Measurements from ENCODE around the gene KCNT1.
A peak's percentile ranks its signal among the peaks of the same experiment; 100 is the strongest.
"Not testable (repeated sequence)": the region's sequence is repeated elsewhere in the genome, so short reads cannot be mapped to it uniquely, and the experiment has no call there.

The KCNT1 gene

DNA sequence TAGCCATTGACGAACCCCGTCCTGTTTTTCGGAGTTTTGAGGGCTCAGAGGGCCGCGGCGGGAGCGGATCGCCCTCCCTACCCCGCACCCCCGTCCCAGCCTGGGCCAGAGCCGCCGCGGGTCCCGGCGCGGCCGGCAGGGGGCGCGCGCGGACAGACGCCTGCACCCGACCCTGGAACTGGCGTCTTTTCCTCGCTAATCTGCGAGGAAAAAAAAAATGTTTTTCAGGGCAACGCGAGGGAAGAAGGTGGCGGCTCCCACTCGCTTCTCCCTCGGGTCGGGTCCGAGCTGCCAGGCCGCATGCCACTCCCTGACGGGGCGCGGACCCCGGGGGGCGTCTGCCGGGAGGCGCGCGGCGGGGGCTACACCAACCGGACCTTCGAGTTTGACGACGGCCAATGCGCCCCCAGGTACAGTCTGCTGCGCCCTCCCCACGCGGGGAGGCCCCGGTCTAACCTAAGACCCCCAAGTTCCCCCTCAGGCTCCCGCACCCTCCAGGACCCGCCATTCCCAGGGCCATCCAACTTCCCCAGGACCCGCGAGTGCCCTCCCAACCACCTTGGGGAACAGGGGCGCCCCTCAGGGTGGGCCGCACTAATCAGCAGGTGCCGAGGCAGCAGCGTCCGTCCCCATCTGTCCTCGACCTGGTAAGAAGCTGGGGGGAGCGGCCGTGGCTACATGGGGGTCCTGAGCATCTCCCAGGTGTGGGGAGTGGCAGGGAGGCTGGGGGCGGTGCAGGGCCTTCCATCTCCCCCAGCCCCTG lies at the start of gene KCNT1:
Gene KCNT1, plus strand, starts transcription at position 227 of the 763 bp plus-strand sequence. Its CDS starts 74 bp downstream, at position 301.
- DNase-seq: peak in 1 of 2 experiments; percentile 7

DNA sequence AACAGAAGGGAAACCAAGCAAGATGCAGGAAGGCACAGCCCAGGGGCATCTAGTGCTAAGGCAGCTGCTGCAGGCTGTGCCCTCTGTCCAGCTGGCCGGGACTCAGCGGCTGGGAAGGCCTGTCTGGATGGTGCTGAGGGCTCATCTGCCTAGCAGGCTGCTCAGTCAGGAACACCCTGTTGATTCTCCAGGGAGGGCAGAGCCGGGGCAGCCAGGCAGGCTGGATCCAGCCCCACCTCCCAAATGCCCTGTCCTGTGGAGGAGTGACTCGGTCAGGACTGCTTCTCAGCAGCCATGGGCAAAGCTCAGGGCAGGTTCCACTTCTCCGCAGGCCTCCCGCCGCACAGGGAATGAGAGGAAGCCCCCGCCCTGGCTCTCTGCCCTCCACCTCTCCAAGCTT lies 46.7 kb upstream of the KCNT1 start:
- no peak for DNase-seq

DNA sequence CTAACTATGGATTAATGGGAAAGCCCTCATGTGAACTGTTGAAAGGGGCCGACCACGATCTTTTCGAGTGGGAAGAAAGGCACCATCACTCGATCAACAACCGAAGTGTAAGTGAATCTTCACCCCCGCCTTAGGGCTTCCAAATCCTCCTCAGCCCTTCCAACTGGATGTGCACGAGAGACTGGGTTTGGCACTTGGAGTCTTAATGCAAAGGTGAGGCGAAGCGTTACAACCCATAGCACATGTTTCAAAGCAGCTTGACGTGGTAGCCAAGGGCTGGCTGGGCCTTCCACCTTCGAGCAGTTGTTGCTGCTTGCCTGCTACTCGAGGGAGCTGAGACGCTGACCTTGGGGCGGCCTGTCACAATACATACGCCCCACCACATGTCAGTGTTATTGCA lies 44.6 kb upstream of the KCNT1 start:
- DNase-seq: no peak

DNA sequence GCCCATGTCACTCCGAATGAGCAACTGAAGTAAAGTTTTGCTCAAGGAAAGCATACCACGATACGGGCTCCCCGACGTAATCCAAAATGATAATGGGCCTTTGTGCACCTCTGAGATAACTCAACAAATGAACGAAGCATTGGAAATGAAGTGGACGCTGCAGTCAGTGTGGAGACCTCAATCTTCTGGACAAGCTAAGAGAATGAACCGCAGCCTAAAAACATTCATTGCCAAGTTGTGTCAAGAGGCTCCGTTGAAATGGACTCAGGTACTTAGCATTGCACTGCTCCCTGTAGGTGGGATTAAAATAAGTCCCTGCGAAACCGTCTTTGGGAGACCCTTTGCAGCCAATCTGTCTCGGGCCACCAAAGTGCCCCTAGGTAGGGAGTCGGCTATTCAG lies 42.7 kb upstream of the KCNT1 start:
- DNase-seq: no peak

DNA sequence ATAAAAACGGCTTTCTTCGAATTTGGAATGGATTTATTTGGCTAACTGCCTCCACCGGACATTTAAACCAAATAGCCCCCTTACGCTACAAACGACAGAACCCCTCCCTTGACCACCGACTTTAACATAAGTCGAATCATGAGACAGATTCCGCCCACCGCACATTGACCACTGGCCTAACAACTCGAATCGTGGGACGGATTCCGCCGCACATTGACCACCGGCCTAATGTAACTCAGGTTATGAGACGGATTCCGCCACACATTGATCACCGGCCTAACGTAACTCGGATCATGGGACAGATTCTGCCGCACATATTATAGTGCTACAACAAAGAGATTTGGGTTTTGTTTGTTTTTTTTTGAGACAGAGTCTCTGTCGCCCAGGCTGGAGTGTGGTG lies 41.6 kb upstream of the KCNT1 start:
- DNase-seq: no peak

DNA sequence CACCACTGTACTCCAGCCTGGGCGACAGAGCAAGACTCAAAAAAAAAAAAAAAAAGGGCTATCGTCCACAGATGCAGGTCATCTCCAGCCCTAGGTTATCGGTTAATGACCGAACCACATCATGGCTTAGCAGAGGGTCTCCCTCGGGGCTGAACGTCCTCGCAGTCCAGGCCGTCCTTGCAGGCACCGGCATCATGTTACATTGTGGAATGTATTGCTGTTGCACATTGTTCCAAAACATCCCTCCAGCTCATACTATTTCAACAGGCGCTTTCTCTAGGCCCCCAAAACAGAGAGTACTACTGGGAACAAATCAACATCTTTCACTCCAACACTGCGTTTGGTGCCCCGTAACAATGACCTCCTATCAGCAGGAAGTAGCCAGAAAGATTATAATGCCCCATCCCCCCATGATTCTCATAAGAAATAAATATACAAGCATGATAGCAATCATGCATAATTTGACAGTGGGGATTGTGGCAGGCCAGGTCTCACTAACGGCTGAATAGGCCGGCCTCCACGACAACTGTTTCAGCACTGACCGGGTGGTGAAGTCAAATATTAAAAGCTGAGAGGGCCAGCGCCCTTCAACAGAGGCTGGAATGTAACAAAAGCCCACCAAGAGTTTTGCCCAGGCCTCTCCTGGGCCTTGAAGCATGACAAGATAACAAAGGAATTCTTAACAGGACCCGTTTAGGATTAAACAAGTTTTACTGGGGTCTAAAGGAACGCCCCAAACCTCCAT lies 40.0 kb upstream of the KCNT1 start:
- no peak for DNase-seq

DNA sequence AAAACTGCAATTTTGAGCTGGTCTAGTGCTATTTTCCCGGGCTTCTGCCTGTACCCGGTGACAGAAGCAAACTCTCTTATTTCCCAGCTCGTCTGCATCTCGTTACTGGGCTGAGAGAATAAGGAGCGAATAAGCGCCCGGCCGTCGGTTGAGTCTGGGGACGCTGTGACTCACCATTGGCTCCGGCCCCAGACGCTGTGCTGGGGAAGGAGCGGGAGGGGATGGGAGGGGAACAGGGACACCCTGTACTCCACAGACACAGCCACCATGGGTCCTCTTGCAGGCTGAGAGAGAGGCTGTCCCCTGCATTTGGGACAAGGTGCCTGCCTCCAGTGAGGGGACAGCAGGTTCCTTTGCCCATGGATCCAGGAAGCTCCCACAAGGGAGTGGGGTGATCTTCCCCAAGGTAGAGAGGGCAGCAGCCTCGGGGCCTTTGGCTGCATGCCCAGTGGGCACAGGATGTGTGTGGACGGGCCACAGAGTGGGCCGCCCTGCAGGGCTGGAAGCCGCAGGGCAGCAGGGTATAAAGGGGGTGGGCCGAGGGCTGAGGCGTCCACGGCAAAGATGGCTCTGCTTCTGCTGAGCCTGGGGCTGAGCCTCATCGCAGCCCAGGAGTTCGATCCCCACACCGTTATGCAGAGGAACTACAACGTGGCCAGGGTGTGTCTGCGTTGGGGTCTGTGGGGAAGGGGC lies 39.1 kb upstream of the KCNT1 start, which contains the start of gene LCN9:
Gene LCN9, plus strand, starts transcription at position 552 of the 693 bp plus-strand sequence. Its CDS starts 13 bp downstream, at position 565.
- DNase-seq: no peak

DNA sequence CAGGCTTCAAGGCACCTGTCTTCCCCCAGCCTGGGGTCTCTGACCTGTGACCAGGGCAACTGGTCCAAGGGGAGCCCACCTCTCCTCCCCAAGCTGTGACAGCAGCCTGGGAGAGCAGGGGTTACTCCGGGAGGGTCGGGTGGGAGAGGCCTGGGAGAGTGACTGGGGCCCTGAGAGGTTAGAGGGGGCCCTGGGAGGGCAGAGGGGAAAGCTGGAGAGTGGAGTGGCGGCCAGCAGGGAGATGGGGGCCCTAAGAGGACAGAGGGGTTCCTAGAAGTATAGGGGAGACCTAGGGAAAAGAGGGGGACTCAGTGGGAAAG lies 38.6 kb upstream of the KCNT1 start:
- no peak for DNase-seq

DNA sequence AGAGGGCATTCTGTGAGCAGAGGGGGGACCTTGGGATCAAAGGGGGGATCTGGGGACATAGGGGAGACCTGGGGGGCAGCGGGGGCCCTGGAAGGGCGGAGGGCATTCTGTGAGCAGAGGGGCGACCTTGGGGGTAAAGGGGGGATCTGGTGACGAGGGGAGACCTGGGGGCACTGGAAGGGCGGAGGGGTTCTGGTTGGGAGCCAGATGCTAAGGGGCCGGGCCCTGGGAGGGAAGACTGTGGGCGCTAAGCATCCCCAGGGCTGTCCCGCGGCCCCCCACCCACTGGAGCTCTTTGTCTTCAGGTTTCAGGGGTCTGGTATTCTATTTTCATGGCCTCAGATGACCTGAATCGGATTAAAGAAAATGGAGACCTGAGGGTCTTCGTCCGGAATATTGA lies 38.1 kb upstream of the KCNT1 start:
- no peak for DNase-seq

DNA sequence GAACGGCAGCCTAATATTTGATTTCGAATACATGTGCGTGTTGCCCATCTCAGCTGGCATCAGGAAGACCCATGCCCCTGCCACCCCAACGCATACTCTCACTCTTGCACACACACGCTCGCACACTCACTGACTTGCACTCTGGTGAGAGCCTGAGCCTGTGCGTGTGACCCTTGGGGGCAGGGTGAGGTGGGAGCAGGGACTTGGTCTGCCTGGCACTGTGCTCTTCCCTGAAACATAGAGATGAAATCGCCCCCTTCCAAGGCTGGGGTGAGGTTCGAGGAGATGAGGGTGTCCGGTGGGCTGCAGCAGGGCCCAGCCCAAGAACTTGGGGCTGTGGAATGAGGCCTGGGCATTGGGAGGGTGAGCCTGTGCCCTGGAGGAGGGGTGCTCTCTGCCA lies 37.7 kb upstream of the KCNT1 start:
- DNase-seq: no peak

DNA sequence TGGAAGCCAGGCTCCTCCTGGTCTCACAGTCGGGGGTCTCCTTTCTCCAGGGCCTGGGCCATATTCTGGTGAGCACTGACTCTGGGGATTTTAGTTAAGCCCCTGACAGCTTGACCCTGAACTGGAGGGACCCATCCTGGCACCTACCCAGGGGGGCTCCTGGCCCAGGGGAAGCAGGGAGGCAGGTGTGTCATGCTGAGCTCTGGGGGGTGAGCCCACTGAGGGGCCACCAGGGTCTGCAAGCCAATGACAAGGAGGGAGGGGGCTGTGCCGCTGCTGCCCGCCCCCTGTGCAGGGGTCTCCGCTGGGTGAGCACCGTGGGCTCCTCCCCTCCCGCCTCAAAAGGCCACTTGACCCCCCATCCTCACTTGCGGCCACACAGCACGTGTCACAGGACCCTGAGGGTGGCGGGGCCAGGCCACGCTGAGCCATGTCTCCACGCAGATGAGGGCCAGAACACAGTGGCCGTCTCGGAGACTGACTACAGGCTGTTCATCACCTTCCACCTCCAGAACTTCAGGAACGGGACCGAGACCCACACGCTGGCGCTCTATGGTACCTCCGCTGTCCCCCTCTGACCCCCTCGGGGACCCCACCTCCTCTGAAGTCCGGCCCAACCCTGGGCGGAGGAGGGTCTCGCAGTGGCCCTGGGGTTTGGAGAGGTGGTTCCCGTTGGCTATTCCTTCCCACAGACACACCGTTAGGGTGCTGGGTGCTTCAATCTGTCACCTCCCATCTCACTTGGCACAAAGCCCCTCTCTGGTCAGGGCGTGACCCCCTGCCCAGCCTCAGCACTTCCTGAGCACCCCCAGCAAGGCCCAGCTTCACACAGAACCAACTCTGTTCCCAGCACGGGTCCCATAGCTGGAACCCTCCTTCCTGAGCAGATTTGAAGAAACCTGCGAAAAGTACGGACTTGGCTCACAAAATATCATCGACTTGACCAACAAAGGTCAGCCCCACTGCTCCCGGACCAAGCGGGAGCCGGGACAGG lies 36.9 kb upstream of the KCNT1 start:
- DNase-seq: no peak

DNA sequence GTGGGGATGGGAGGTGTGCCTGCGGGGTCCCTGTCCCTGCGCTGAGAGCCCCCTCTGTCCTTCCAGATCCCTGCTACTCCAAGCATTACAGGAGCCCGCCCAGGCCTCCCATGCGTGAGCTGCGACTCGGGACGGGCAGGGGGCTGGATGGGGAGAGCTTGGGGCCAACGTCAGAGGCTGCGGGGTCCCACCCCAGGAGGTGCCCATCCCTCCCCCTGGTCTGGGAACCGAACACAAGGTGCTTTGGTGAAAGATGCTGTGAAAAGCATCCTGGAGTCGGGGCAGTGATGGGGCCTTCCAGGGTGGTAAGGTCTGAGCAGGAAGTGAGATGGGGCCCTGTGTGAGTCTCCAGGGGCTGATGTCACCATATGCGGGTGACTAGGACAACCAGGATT lies 36.2 kb upstream of the KCNT1 start:
- DNase-seq: no peak

DNA sequence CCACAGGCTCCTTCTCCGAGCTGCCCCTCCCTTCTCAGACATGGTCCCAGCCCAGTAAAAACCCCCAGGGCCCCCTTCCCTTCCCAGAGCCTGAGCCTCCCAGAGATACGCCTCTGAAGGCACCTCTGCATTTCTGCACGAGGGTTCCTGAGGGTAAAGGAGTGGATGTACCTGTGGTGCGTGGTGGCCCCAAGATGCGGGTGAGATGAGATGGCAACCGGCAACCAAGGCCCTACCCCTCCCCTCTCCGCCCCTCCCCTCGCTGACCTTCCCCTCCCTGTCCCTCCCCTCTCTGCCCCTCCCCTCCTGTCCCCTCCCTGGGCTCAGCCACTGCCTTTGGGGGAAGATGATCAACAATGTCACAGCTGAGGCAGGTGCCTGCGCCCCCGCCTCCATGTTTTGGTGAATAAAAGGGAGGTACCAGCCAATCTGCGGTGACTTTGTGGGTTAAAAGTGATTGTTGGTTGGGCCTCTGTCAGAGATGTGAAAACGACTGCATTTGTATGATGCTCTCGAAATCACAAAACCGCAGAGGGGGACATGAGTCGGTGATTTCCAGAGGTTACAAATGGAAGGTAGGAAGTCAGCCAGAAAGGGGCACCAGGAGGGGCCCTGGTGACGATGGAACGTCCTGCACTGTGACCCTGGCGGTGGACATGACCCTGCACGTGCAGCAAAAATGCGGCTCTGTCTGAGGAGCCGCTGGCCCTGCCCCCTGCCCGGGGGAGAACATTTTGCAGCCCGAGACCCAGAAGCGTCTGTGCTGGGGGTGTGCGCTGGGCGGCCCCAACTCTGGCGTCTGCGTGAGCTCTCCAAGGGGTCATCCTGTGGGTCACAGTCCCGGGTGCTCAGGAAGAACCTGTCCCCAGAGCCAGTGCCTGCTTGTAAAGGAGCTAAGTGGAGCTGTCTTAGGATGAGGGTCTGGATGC lies 35.2 kb upstream of the KCNT1 start:
- DNase-seq: no peak

DNA sequence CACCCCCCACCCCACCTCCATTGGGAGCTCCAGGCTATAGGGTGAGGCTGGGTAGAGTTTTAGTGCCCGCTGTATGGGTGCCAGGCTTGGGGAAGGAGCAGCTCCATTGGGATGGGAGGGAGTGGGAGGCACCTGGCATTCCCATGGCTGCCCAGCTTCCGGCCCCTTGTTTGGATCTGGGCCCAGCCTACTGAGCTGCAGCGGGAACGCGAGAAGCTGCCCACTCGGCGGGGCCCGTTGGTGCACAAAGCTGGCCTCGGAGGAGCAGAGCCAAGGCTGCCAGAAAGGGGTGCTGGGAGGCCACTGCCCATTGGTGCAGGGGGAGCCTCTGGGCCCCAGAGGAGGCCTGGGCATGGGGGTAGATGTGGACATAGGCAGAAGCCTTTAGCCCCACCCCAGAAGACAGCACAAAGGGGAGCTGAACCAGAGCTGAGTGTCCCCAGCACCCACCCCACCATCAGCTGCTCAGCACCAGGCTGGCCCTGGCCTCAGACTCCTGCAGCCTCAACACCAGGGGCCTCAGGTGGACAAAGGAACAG lies 34.5 kb upstream of the KCNT1 start:
- DNase-seq: no peak

DNA sequence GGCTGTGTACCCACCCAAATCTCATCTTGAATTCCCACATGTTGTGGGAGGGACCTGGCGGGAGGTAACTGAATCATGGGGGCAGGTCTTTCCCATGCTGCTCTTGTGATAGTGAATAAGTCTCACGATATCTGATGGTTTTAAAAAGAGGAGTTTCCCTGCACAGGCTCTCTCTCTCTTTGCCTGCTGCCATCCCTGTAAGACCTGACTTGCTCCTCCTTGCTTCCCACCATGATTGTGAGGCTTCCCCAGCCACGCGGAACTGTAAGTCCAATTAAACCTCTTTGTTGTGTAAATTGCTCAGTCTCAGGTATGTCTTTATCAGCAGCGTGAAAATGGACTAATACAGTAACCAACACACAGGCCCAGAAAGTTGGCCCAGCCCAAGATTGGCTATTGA lies 33.0 kb upstream of the KCNT1 start:
- not testable (repeated sequence) for DNase-seq

DNA sequence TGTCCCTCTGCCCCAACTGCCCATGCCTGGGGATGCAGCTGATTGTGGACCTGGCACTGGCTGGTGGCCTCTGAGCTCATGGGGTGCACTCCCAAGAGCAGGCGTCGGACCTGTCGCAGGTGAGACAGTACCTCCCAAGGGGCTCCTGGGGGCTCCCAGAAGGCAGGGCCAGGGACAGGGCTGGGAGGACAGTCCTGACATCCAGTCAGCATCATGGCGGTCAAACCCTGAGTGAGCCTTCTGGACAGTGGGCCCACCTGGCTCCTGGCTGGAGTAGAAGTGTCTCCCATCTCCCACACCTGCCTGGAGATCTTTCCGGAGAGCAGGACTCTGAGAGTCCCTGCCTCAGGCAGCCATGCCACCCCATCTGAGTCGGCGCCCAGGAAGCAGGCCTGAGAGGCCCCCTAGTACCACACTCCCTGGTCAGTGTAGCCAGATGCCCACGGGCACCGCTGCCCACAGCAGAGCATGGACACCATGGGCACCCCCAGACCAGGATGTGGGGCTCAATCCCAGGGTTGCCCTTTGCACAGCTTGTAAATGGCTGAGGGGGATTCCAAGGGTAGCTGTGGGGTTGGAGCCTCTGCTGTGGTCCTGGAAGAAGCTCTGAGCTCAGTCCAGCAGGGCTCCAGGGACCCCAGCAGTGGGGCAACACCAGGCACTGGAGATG lies 32.2 kb upstream of the KCNT1 start:
- no peak for DNase-seq

DNA sequence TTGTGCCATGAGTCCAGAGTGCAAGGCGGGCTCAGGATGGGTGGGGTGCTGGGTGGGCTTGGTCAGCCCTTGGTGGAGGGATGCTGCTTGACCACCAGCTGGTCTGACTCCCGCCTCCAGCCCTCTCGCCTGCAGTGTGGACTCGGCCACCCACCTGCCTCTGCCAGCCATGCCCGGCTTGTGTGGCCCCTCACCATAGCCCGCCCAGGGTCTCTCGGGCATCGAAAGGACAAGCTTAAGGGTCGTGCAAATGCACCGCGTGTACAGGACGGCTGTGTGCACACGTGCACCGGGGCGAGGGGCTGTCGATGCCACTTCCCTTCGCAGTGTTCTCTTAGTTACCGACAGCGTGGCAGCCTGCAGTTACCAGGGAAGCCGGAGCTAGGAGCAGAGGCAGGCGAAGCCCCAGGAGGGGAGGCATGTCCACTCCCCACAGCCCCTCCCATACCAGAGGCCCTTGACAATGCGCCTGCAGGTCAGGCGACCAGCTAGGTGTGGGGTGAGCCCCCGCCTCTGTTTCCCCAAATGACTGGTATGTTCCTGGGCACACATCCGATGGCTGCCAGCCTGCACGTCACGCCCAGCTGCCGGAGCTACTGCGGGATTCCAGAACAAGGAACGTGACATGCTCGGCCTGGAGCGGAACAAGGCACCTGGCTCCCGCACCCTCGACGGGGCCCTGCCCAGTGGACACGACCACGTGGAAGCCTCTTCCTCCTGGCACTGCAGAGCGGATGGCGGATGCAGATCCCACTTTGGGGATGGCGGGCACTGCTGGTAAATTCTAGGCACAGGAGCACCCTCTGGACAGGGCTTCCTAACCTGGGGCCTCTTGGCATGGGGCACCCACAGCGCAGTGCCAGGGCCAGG lies 31.0 kb upstream of the KCNT1 start:
- DNase-seq: no peak

DNA sequence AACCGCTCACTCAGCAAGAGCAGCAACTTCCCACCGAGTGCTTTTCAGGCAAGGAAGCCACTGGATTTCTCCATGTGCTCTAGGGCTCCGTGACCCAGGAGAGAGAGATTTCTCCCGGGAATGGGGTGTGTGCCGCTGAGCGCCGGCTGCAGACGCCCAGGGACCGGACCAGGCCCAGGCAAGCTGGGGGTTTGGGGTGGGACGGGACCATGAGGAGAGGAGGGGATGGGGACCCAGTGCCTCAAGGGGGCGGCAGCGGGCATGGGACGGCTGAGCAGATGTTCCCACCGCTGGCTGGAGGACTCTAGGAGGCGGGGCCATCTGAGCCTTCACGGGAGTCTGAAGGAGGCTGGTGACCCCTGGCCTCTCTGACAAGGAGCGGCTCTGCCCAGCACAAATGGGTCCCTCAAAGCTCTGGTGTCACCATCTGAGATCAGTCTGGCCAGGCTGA lies 30.4 kb upstream of the KCNT1 start:
- no peak for DNase-seq

DNA sequence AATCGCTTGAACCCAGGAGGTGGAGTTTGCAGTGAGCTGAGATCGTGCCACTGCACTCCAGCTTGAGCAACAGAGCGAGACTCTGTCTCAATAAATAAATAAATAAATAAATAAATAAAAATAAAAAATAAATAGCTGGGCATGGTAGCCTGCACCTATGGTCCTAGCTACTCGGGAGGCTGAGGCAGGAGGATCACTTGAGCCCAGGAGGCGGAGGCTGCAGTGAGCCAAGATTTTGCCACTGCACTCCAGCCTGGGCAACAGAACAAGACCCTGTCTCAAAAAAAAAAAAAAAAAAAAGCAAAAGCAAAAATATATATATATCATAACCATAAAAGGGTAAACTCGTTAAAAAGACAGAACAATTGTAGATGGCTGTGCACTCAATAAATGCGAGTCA lies 29.2 kb upstream of the KCNT1 start:
- not testable (repeated sequence) for DNase-seq
